PFSK-1 (cell line): ENCODE data around the gene DLGAP1.

Experiments used
- FOXP2 ChIP-seq: optimal IDR thresholded peaks from 2 replicates; pipeline ENCODE3; 2011; ENCODE audit warnings: borderline replicate concordance, control low read depth, inconsistent platforms; ENCODE audit not compliant: insufficient read depth; ENCODE audit errors: extremely low read length, extremely low read depth
- POLR2AphosphoS5 ChIP-seq: IDR thresholded peaks from 2 replicates; pipeline ENCODE4 v1.6.1; 2012; ENCODE audit warnings: low read depth, mild to moderate bottlenecking, control low read depth, low read length, moderate library complexity
- SIN3A ChIP-seq: IDR thresholded peaks from 2 replicates; pipeline ENCODE4 v1.6.1; 2012; ENCODE audit warnings: mild to moderate bottlenecking, low read length, moderate library complexity, borderline replicate concordance; ENCODE audit not compliant: insufficient read depth
- TAF1 ChIP-seq: IDR thresholded peaks from 2 replicates; pipeline ENCODE4 v1.6.1; 2012; ENCODE audit warnings: low read length, control low read depth, borderline replicate concordance; ENCODE audit not compliant: insufficient read depth
- TF ChIP-seq, protein P1 (sequence below), 2 experiments: IDR thresholded peaks; 2 replicates each; pipeline versions ENCODE4 v1.6.1 to v1.8.0; 2011 to 2012; ENCODE audit warnings: low read depth in 2 of 2, low read length in 2 of 2, control low read depth in 1 of 2, inconsistent platforms in 1 of 2, mild to moderate bottlenecking in 1 of 2, moderate library complexity in 1 of 2; ENCODE audit not compliant: insufficient read depth in 1 of 2

DLGAP1 gene

DNA sequence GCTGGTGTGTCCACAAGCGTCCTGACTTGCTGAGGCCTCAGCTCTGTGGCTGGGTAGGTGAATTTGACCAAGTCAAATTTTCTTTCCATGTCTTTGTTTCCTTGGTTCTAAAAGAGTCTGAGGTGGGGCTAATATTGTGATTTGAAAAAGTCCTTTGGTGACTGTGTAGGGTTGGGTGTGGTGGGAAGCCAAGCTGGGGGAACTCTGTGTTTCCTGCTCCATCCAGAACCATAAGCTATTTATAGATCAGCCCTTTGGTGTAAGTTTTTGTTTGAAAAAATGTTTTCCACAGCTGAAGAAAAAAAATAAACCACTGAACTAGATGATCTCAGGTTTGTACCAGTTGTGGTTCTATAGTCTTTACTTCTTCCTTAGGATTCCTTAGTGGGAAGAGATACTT lies 542.4 kb downstream of the DLGAP1 start:
- TF ChIP-seq TAF1 (no peak), SIN3A (no peak), FOXP2 (no peak), POLR2AphosphoS5 (no peak)
- TF ChIP-seq, protein P1, sequence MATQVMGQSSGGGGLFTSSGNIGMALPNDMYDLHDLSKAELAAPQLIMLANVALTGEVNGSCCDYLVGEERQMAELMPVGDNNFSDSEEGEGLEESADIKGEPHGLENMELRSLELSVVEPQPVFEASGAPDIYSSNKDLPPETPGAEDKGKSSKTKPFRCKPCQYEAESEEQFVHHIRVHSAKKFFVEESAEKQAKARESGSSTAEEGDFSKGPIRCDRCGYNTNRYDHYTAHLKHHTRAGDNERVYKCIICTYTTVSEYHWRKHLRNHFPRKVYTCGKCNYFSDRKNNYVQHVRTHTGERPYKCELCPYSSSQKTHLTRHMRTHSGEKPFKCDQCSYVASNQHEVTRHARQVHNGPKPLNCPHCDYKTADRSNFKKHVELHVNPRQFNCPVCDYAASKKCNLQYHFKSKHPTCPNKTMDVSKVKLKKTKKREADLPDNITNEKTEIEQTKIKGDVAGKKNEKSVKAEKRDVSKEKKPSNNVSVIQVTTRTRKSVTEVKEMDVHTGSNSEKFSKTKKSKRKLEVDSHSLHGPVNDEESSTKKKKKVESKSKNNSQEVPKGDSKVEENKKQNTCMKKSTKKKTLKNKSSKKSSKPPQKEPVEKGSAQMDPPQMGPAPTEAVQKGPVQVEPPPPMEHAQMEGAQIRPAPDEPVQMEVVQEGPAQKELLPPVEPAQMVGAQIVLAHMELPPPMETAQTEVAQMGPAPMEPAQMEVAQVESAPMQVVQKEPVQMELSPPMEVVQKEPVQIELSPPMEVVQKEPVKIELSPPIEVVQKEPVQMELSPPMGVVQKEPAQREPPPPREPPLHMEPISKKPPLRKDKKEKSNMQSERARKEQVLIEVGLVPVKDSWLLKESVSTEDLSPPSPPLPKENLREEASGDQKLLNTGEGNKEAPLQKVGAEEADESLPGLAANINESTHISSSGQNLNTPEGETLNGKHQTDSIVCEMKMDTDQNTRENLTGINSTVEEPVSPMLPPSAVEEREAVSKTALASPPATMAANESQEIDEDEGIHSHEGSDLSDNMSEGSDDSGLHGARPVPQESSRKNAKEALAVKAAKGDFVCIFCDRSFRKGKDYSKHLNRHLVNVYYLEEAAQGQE (IDR thresholded peaks at IDR 0.05; ENCODE audit: insufficient read depth in 1 of 2, low read depth in 2 of 2, low read length in 2 of 2) = no peak

DNA sequence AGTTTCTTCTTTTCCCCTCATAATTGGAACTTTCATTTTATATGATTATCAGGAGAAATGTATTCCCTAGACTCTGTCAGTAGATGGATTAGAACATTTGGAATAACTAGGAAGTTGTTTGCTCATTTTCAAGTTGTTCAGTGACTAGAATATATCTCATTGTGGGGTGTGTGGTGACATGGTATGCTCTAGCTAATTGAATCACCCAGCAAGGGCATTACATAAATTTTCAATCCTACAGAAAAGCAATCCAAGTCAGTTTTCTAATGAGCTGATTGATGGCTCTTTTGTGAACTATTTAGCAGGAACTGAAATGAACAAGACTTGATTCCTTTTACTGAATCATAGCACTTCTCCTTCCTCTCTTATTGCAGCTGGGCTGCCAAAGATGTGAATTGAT lies 543.7 kb downstream of the DLGAP1 start:
- no peak for TF ChIP-seq FOXP2
- TF ChIP-seq TAF1 = no peak
- no peak for TF ChIP-seq POLR2AphosphoS5
- no peak for TF ChIP-seq SIN3A
- TF ChIP-seq, protein P1 (IDR thresholded peaks at IDR 0.05; ENCODE audit: insufficient read depth in 1 of 2, low read depth in 2 of 2, low read length in 2 of 2) = no peak

DNA sequence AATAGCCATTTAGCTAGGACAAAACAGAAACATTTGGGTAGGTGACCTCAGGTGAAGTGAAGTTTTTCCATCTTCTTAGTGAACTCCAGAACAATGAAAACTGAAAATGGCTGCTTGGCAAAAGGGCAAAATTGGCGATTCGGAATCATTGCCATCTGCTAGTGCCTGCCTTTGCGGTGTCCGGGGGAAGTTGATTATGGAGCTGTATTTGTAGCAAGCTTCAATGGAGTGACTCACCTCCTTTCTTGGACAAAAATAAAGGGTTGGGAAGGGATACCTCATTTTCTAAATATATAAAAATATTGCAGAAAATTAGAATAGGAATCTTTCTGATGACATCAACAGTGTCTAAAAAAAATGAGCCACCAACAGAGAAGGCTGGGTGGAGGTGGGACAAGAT lies 544.6 kb downstream of the DLGAP1 start:
- TF ChIP-seq SIN3A (no peak), FOXP2 (no peak), POLR2AphosphoS5 (no peak), TAF1 (no peak)
- TF ChIP-seq, protein P1 (IDR thresholded peaks at IDR 0.05; ENCODE audit: insufficient read depth in 1 of 2, low read depth in 2 of 2, low read length in 2 of 2) = no peak

DNA sequence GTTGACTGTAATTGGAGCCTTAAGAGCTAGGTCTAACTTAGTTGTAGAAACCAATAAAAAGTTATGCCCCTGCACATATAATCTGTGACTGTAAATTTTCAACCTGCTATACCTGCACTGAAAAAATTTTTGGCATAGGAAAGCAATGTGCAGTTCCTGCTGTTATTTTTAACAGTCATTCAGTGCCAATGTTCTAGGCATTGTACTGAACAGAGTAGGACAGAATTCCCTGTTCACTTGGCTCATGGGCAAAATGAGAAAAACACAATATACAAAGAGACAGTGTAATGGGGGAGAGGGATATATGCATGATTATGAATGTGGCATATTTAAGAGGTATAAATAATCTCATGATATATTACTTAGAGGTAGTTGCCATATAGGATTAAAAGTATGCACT lies 547.2 kb downstream of the DLGAP1 start:
- TF ChIP-seq POLR2AphosphoS5 (no peak), FOXP2 (no peak)
- TF ChIP-seq, protein P1 (IDR thresholded peaks at IDR 0.05; ENCODE audit: insufficient read depth in 1 of 2, low read depth in 2 of 2, low read length in 2 of 2) = no peak

DNA sequence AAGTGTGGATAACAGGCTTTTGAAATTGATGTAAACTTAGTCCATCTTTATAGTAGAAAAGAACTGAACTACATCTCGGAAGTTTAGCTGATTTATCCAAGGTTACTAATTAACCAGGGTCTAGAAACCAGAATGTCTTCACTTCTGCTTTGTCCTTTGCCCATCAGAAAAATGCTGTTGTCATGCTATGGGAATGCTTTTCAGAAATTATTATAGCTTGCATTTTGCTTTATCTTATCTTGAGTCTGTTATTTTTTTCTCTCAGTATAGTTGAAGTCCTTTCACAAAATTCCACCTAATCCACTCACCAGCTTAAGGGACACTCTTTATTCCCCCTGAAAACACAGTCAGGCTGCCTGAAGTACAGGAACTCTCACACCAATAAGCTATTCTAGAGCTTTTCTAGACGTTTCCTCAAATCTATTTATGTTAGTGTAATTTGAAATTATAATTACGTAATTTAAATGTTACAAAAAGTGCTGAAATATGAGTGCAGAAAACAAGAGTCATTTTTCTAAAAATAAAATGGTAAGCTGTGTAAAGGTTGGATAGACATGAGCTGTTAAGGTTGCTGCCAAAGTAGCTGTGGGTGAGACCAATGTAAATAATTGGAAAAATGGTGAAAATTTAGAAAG lies 548.9 kb downstream of the DLGAP1 start:
- no peak for TF ChIP-seq SIN3A
- TF ChIP-seq TAF1 = no peak
- TF ChIP-seq, protein P1 (IDR thresholded peaks at IDR 0.05; ENCODE audit: insufficient read depth in 1 of 2, low read depth in 2 of 2, low read length in 2 of 2) = no peak
- TF ChIP-seq FOXP2 = no peak
- TF ChIP-seq POLR2AphosphoS5 = no peak
